Measurements from ENCODE around the gene CACNA1A.

GRCh38 chr19:13376537-13376936, 129.7 kb downstream of the CACNA1A start:
- no peak for TF ChIP-seq POLR2AphosphoS5 (IDR thresholded peaks at IDR 0.05; ENCODE audit: low read depth, low read length)
- no peak for TF ChIP-seq POLR2A (IDR thresholded peaks at IDR 0.05; ENCODE audit: low read depth, low read length)
